Kidney epithelial cell (primary cell): Measurements from ENCODE around the gene S100A10. TPM values are rescaled to one million over a fixed set of nuclear protein-coding genes. Genes with fewer than 3 reads are reported as not detected.

ENCODE experiments used
- DNase-seq: peaks from one replicate; pipeline ENCODE4 v3.0.0-alpha.2; 2010; ENCODE audit warnings: low read depth
- H3K27me3 ChIP-seq: 2 replicates; pipeline ENCODE4 v1.6.0; 2011; ENCODE audit warnings: low read length; ENCODE audit not compliant: control insufficient read depth, insufficient read depth
- H3K36me3 ChIP-seq: 2 replicates; pipeline ENCODE4 v1.5.1; 2011; ENCODE audit warnings: low read length; ENCODE audit not compliant: control insufficient read depth, insufficient read depth
- H3K4me3 ChIP-seq: 2 replicates; pipeline ENCODE4 v1.5.1; 2011; ENCODE audit warnings: low read depth, mild to moderate bottlenecking, control low read depth, low read length
- CTCF ChIP-seq: IDR thresholded peaks from 2 replicates; pipeline ENCODE4 v1.5.1; 2011; ENCODE audit warnings: mild to moderate bottlenecking, moderate library complexity, low read length, control low read depth, inconsistent platforms; ENCODE audit not compliant: insufficient read depth, poor library complexity, severe bottlenecking
- total RNA-seq: library from RNA; depleted of rRNA; stranded (reverse); fragments of >200 nt; gene quantifications from 2 replicates; pipeline ENCODE4 v1.2.3, GENCODE V29; 2015

Gene S100A10
- total RNA-seq, 1 donor from 2014 or later, result 230 TPM

- DNase-seq, result no peak
- Histone ChIP-seq H3K27me3 (no peaks in the 10 kb centered on the region), H3K4me3 (no peak overlapping the region), H3K36me3 (no peaks in the 10 kb centered on the region)
- no peak for TF ChIP-seq CTCF
Measured at GRCh38 chr1:152029929-152030211, 36.2 kb upstream of the S100A10 start.

- H3K4me3 ChIP-seq, result no peak overlapping the region
- TF ChIP-seq CTCF, result no peak
- no peaks in the 10 kb centered on the region for H3K27me3 ChIP-seq
- H3K36me3 ChIP-seq, result no peaks in the 10 kb centered on the region
- no peak for DNase-seq
Measured at GRCh38 chr1:152029144-152029928, 35.7 kb upstream of the S100A10 start.

- H3K27me3 ChIP-seq, result no peaks in the 10 kb centered on the region
- no peak for DNase-seq
- H3K4me3 ChIP-seq, result no peak overlapping the region
- no peaks in the 10 kb centered on the region for H3K36me3 ChIP-seq
- no peak for TF ChIP-seq CTCF
Measured at GRCh38 chr1:152026895-152027294, 33.2 kb upstream of the S100A10 start.

GRCh38 chr1:152024223-152024622, 30.6 kb upstream of the S100A10 start:
- TF ChIP-seq CTCF, result no peak
- no peak overlapping the region for H3K4me3 ChIP-seq
- no peak for DNase-seq
- H3K27me3 ChIP-seq, result no peaks in the 10 kb centered on the region
- no peaks in the 10 kb centered on the region for H3K36me3 ChIP-seq

- DNase-seq, result no peak
- TF ChIP-seq CTCF, result no peak
- Histone ChIP-seq H3K4me3 (no peak overlapping the region), H3K36me3 (no peaks in the 10 kb centered on the region), H3K27me3 (no peaks in the 10 kb centered on the region)
Measured at GRCh38 chr1:152023221-152023620, 29.6 kb upstream of the S100A10 start.

GRCh38 chr1:152022474-152022873, 28.8 kb upstream of the S100A10 start:
- no peak for TF ChIP-seq CTCF

More at GRCh38 chr1:152022474-152022873, 28.8 kb upstream of the S100A10 start:
- Histone ChIP-seq H3K27me3 (no peaks in the 10 kb centered on the region), H3K36me3 (no peaks in the 10 kb centered on the region), H3K4me3 (no peak overlapping the region)
- no peak for DNase-seq
